Stomach (tissue), 9 donors: ENCODE results near the gene CALM3. TPM values are rescaled to one million over a fixed set of nuclear protein-coding genes. Genes with fewer than 3 reads are reported as not detected.

ENCODE experiments used
- DNase-seq, 2 donors: peaks; one replicate each; pipeline versions ENCODE4 v3.0.0 to v3.0.0-alpha.2; 2013 to 2019
- H3K27ac ChIP-seq, 5 donors: fragments of 200-600 bp in 4 of 5; sonication (generic) in 4 of 5; one replicate each; pipeline ENCODE4 v1.5.1; 2013 to 2019; ENCODE audit warnings: mild to moderate bottlenecking in 1 of 5, moderate library complexity in 1 of 5
- H3K27me3 ChIP-seq, 3 donors: fragments of 200-600 bp; sonication (generic); one replicate each; pipeline ENCODE4 v1.5.1; 2017 to 2019; ENCODE audit warnings: mixed run types in 1 of 3
- H3K36me3 ChIP-seq, 4 donors: fragments of 200-600 bp; sonication (generic); 1 replicate in 3 of 4; 2 replicates in 1 of 4; pipeline ENCODE4 v1.5.1; 2016 to 2019
- H3K4me1 ChIP-seq, 4 donors: fragments of 200-600 bp; sonication (generic); one replicate each; pipeline ENCODE4 v1.5.1; 2016 to 2019
- H3K4me3 ChIP-seq, 4 donors: fragments of 200-600 bp; sonication (generic) in 3 of 4; one replicate each; pipeline ENCODE4 v1.5.1; 2016 to 2019; ENCODE audit warnings: mild to moderate bottlenecking in 1 of 4
- H3K9me3 ChIP-seq, 4 donors: fragments of 200-600 bp; sonication (generic); one replicate each; pipeline ENCODE4 v1.5.1; 2016 to 2019
- CTCF ChIP-seq, 7 experiments: fragments of 450-650 bp in 4 of 7; fragments of 200-600 bp in 3 of 7; sonication (generic) in 3 of 7; IDR thresholded peaks; one replicate each; pipeline ENCODE4 v1.5.1; 2016 to 2019; ENCODE audit warnings: antibody characterized with exemption in 7 of 7, control low read depth in 2 of 7, mild to moderate bottlenecking in 1 of 7
- EP300 ChIP-seq: sonication (generic); formaldehyde crosslinking; IDR thresholded peaks from one replicate; pipeline ENCODE4 v1.6.1; 2017; ENCODE audit warnings: antibody characterized with exemption
- POLR2A ChIP-seq, 4 donors: fragments of 450-650 bp; IDR thresholded peaks; one replicate each; pipeline ENCODE4 v1.6.1; 2016; ENCODE audit warnings: antibody characterized with exemption in 4 of 4, control low read depth in 2 of 4, mild to moderate bottlenecking in 1 of 4, moderate library complexity in 1 of 4
- POLR2AphosphoS5 ChIP-seq, 3 donors: sonication (generic); formaldehyde crosslinking; IDR thresholded peaks; one replicate each; pipeline ENCODE4 v1.6.1; 2016; ENCODE audit warnings: antibody characterized with exemption in 3 of 3
- WGBS, 5 donors: extraction: QIAGEN DNeasy Blood & Tissue Kit in 3 of 5; methylation state at CpG; one replicate each; pipeline versions ENCODE4 v1.1.5 to v1.1.7; 2013 to 2018; 5-methylcytosine and 5-hydroxymethylcytosine counted together
- intact Hi-C: fragments of 100-400 bp; cut with DNase I; formaldehyde crosslinking; loops from one replicate; pipeline ENCODE4 v1.15.1; 2023; ENCODE audit warnings: low total_unique reads
- polyA plus RNA-seq, 3 donors: library from polyadenylated mRNA; stranded (reverse); fragments of 200-250 nt; gene quantifications; one replicate each; pipeline ENCODE4 v1.2.3, GENCODE V29; 2013
- total RNA-seq, 5 donors: library from RNA; depleted of rRNA; stranded (reverse); fragments of >200 nt; gene quantifications; one replicate each; pipeline versions ENCODE4 v1.1.0 to v1.2.3, GENCODE V29; 2014 to 2016
- donor health status: healthy with polysubstance abuse.
- donor health status: Bipolar disorder and iron deficiency.
- donor health status: healthy.

CALM3 gene
- total and polyA plus RNA-seq, 8 donors = 84.2 to 203 (median 112) TPM

- H3K36me3 ChIP-seq = peaks cover 0 to 2% (median 2%) of the 10 kb centered on the region in 4 donors
- H3K4me3 ChIP-seq = no peak overlapping the region
- DNase-seq = no peak
- no peak overlapping the region for H3K27ac ChIP-seq
- peaks cover 35 to 60% (median 40%) of the 10 kb centered on the region in 4 donors for H3K4me1 ChIP-seq
- intact Hi-C loops = no loop called here
- no peaks in the 10 kb centered on the region for H3K27me3 ChIP-seq
- TF ChIP-seq CTCF (IDR thresholded peaks at IDR 0.05) = no peak
- TF ChIP-seq EP300 = no peak
- no peak for TF ChIP-seq POLR2AphosphoS5 (IDR thresholded peaks at IDR 0.05)
- no peak for TF ChIP-seq POLR2A (IDR thresholded peaks at IDR 0.05)
- H3K9me3 ChIP-seq = no peaks in the 10 kb centered on the region
- 77 to 84% (median 81%) methylated on average over 10 of the region's 10 CpGs for WGBS, 5 donors
Observed at GRCh38 chr19:46615966-46616365, 14.8 kb downstream of the CALM3 start.

GRCh38 chr19:46616631-46617322 lies 15.6 kb downstream of the CALM3 start:
- intact Hi-C loops = no loop called here
- Histone ChIP-seq H3K36me3 (no peaks in the 10 kb centered on the region), H3K4me3 (no peak overlapping the region), H3K9me3 (no peaks in the 10 kb centered on the region), H3K27ac (peak overlapping the region in 4 of 5 donors; percentile 11 to 52 (median 33)), H3K4me1 (peaks cover 42 to 63% (median 48%) of the 10 kb centered on the region in 4 donors), H3K27me3 (no peaks in the 10 kb centered on the region)
- 25 to 32% (median 30%) methylated on average over 17 of the region's 17 CpGs for WGBS, 5 donors
- DNase-seq = peak; percentile 84 to 88
- TF ChIP-seq CTCF (IDR thresholded peaks at IDR 0.05) (peak in 5 of 7 experiments; percentile 11 to 63 (median 37)), EP300 (no peak), POLR2AphosphoS5 (IDR thresholded peaks at IDR 0.05) (peak in 1 of 3 donors; percentile 50), POLR2A (IDR thresholded peaks at IDR 0.05) (no peak)

- WGBS, 5 donors = 65 to 86% (median 71%) methylated on average over 5 to 6 of the region's 6 CpGs
- intact Hi-C loops = no loop called here
- no peak for TF ChIP-seq POLR2AphosphoS5 (IDR thresholded peaks at IDR 0.05)
- TF ChIP-seq CTCF (IDR thresholded peaks at IDR 0.05) = no peak
- no peak for TF ChIP-seq EP300
- no peak for TF ChIP-seq POLR2A (IDR thresholded peaks at IDR 0.05)
Observed at GRCh38 chr19:46617601-46618000, 16.5 kb downstream of the CALM3 start.

GRCh38 chr19:46618670-46619231 lies 17.6 kb downstream of the CALM3 start:
- no peak for TF ChIP-seq CTCF (IDR thresholded peaks at IDR 0.05)
- no peak for TF ChIP-seq POLR2A (IDR thresholded peaks at IDR 0.05)
- TF ChIP-seq EP300 = no peak
- peak in 1 of 3 donors; percentile 18 for TF ChIP-seq POLR2AphosphoS5 (IDR thresholded peaks at IDR 0.05)
- Histone ChIP-seq H3K9me3 (no peaks in the 10 kb centered on the region), H3K27ac (peak overlapping the region in 4 of 5 donors; percentile 33 to 89 (median 48)), H3K27me3 (no peaks in the 10 kb centered on the region), H3K4me3 (no peak overlapping the region), H3K4me1 (peaks cover 44 to 83% (median 58%) of the 10 kb centered on the region in 4 donors), H3K36me3 (no peaks in the 10 kb centered on the region)
- peak in 1 of 2 donors; percentile 63 for DNase-seq
- intact Hi-C loops = no loop called here
- WGBS, 5 donors = 21 to 37% (median 32%) methylated on average over 8 to 9 of the region's 9 CpGs

More at GRCh38 chr19:46617601-46618000, 16.5 kb downstream of the CALM3 start:
- Histone ChIP-seq H3K4me3 (no peak overlapping the region), H3K9me3 (no peaks in the 10 kb centered on the region), H3K36me3 (no peaks in the 10 kb centered on the region), H3K27me3 (no peaks in the 10 kb centered on the region), H3K27ac (peak overlapping the region in 3 of 5 donors; percentile 15 to 52 (median 51)), H3K4me1 (peaks cover 42 to 71% (median 54%) of the 10 kb centered on the region in 4 donors)
- DNase-seq = no peak
